ENCODE results near the gene ME3.
"Not testable (repeated sequence)": the region's sequence is repeated elsewhere in the genome, so short reads cannot be mapped to it uniquely, and the experiment has no call there.

ME3 gene

GRCh38 chr11:86580535-86580934 lies 91.9 kb downstream of the ME3 start:
- no peak for DNase-seq

GRCh38 chr11:86579406-86579731 lies 93.0 kb downstream of the ME3 start:
- DNase-seq: no peak

- no peak for DNase-seq
Observed at GRCh38 chr11:86578727-86579405, 93.5 kb downstream of the ME3 start.

- DNase-seq: peak; percentile 88
Observed at GRCh38 chr11:86577644-86578636, 94.5 kb downstream of the ME3 start.

- no peak for DNase-seq
Observed at GRCh38 chr11:86576946-86577624, 95.3 kb downstream of the ME3 start.

- no peak for DNase-seq
Observed at GRCh38 chr11:86575927-86576326, 96.5 kb downstream of the ME3 start.

- peak; percentile 45 for DNase-seq
Observed at GRCh38 chr11:86575208-86575855, 97.1 kb downstream of the ME3 start.

- peak; percentile 64 for DNase-seq
Observed at GRCh38 chr11:86574493-86575207, 97.8 kb downstream of the ME3 start.

- DNase-seq: peak; percentile 20
Observed at GRCh38 chr11:86571273-86571948, 101.0 kb downstream of the ME3 start.

- no peak for DNase-seq
Observed at GRCh38 chr11:86570451-86570850, 102.0 kb downstream of the ME3 start.

GRCh38 chr11:86570020-86570419 lies 102.4 kb downstream of the ME3 start:
- DNase-seq: peak; percentile 46

GRCh38 chr11:86569109-86569508 lies 103.3 kb downstream of the ME3 start:
- no peak for DNase-seq

- no peak for DNase-seq
Observed at GRCh38 chr11:86565801-86566312, 106.6 kb downstream of the ME3 start.

- no peak for DNase-seq
Observed at GRCh38 chr11:86565388-86565787, 107.0 kb downstream of the ME3 start.

GRCh38 chr11:86562842-86563241 lies 109.6 kb downstream of the ME3 start:
- not testable (repeated sequence) for DNase-seq

- peak; percentile 90 for DNase-seq
Observed at GRCh38 chr11:86559311-86559945, 113.0 kb downstream of the ME3 start.

- no peak for DNase-seq
Observed at GRCh38 chr11:86558841-86559240, 113.6 kb downstream of the ME3 start.

GRCh38 chr11:86558207-86558606 lies 114.2 kb downstream of the ME3 start:
- no peak for DNase-seq

GRCh38 chr11:86555866-86556265 lies 116.5 kb downstream of the ME3 start:
- no peak for DNase-seq

GRCh38 chr11:86555401-86555800 lies 117.0 kb downstream of the ME3 start:
- DNase-seq: no peak

- no peak for DNase-seq
Observed at GRCh38 chr11:86553265-86553664, 119.2 kb downstream of the ME3 start.
